ENCODE data around the gene AGPAT2. TPM values are rescaled to one million over a fixed set of nuclear protein-coding genes. Genes with fewer than 3 reads are reported as not detected.
"Not testable (repeated sequence)": the region's sequence is repeated elsewhere in the genome, so short reads cannot be mapped to it uniquely, and the experiment has no call there.

Gene AGPAT2
- total RNA-seq, 2 donors from 2014 or later, result 94.2 to 275 TPM

GRCh38 chr9:136714096-136714892, 27.0 kb upstream of the AGPAT2 start:
- intact Hi-C loops (cut with DNase I), result no loop called here
- H3K27me3 ChIP-seq, result no peaks in the 10 kb centered on the region
- H3K4me1 ChIP-seq, result peaks cover 25% of the 10 kb centered on the region

GRCh38 chr9:136713550-136713949, 26.3 kb upstream of the AGPAT2 start:
- Histone ChIP-seq H3K9me3 (no peaks in the 10 kb centered on the region), H3K4me1 (peaks cover 23% of the 10 kb centered on the region), H3K27me3 (no peaks in the 10 kb centered on the region), H3K4me3 (no peak overlapping the region), H3K27ac (peak overlapping the region in 1 of 4 donors; percentile 26), H3K36me3 (replicated peaks in 1 of 2; ENCODE audit: insufficient read depth in 1 of 2, low read depth in 2 of 2) (no peaks in the 10 kb centered on the region)
- intact Hi-C loops (cut with DNase I), result no loop called here
- TF ChIP-seq, protein P1, sequence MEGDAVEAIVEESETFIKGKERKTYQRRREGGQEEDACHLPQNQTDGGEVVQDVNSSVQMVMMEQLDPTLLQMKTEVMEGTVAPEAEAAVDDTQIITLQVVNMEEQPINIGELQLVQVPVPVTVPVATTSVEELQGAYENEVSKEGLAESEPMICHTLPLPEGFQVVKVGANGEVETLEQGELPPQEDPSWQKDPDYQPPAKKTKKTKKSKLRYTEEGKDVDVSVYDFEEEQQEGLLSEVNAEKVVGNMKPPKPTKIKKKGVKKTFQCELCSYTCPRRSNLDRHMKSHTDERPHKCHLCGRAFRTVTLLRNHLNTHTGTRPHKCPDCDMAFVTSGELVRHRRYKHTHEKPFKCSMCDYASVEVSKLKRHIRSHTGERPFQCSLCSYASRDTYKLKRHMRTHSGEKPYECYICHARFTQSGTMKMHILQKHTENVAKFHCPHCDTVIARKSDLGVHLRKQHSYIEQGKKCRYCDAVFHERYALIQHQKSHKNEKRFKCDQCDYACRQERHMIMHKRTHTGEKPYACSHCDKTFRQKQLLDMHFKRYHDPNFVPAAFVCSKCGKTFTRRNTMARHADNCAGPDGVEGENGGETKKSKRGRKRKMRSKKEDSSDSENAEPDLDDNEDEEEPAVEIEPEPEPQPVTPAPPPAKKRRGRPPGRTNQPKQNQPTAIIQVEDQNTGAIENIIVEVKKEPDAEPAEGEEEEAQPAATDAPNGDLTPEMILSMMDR (IDR thresholded peaks at IDR 0.05), result no peak
- TF ChIP-seq POLR2A (IDR thresholded peaks at IDR 0.05), result no peak
- WGBS, 2 donors, result 54 to 60% methylated on average over 1 to 8 of the region's 8 CpGs
- ATAC-seq, result no peak
- peak in 1 of 4 donors; percentile 38 for DNase-seq

More at GRCh38 chr9:136714096-136714892, 27.0 kb upstream of the AGPAT2 start:
- Histone ChIP-seq H3K27ac (peak overlapping the region in 2 of 4 donors; percentile 36 to 39), H3K4me3 (no peak overlapping the region), H3K36me3 (replicated peaks in 1 of 2; ENCODE audit: insufficient read depth in 1 of 2, low read depth in 2 of 2) (no peaks in the 10 kb centered on the region), H3K9me3 (no peaks in the 10 kb centered on the region)
- DNase-seq (no peak), ATAC-seq (peak; percentile 27)
- TF ChIP-seq, protein P1 (IDR thresholded peaks at IDR 0.05), result no peak
- TF ChIP-seq POLR2A (IDR thresholded peaks at IDR 0.05), result no peak
- WGBS, 2 donors, result 58 to 83% methylated on average over 14 to 17 of the region's 17 CpGs

- no peak for ATAC-seq
- H3K4me3 ChIP-seq, result peak overlapping the region; percentile 28 to 41
- H3K27me3 ChIP-seq, result no peaks in the 10 kb centered on the region
- 6% methylated on average over 56 of the region's 56 CpGs; no CpG with 5 or more reads in 1 of the 2 donors for WGBS, 2 donors
- H3K36me3 ChIP-seq (replicated peaks in 1 of 2; ENCODE audit: insufficient read depth in 1 of 2, low read depth in 2 of 2), result no peaks in the 10 kb centered on the region
- peaks cover 23% of the 10 kb centered on the region for H3K4me1 ChIP-seq
- DNase-seq, result no peak
- TF ChIP-seq, protein P1 (IDR thresholded peaks at IDR 0.05), result no peak
- no peak for TF ChIP-seq POLR2A (IDR thresholded peaks at IDR 0.05)
- intact Hi-C loops (cut with DNase I), result no loop called here
- peak overlapping the region in 2 of 4 donors; percentile 26 to 28 for H3K27ac ChIP-seq
- H3K9me3 ChIP-seq, result no peaks in the 10 kb centered on the region
Measured at GRCh38 chr9:136712690-136713544, 25.7 kb upstream of the AGPAT2 start.

GRCh38 chr9:136711751-136712689, 24.8 kb upstream of the AGPAT2 start, which contains the start of gene DIPK1B:
Gene DIPK1B, plus strand, starts transcription at chr9:136712572. Its CDS starts 94 bp downstream, at chr9:136712666.
- TF ChIP-seq, protein P1 (IDR thresholded peaks at IDR 0.05), result no peak
- no peak for TF ChIP-seq POLR2A (IDR thresholded peaks at IDR 0.05)
- H3K4me3 ChIP-seq, result peak within 1 kb of the TSS; percentile 28 to 41
- no peaks in the 10 kb centered on the region for H3K27me3 ChIP-seq
- H3K36me3 ChIP-seq (replicated peaks in 1 of 2; ENCODE audit: insufficient read depth in 1 of 2, low read depth in 2 of 2), result no peaks in the 10 kb centered on the region
- H3K4me1 ChIP-seq, result peaks cover 23% of the 10 kb centered on the region
- DNase-seq (peak in 2 of 4 donors; percentile 45 to 46), ATAC-seq (peak; percentile 30)
- H3K9me3 ChIP-seq, result no peaks in the 10 kb centered on the region
- intact Hi-C loops (cut with DNase I), result no loop called here
- peak within 1 kb of the TSS in 2 of 4 donors; percentile 26 to 28 for H3K27ac ChIP-seq
- 0 to 1% methylated on average over 6 to 104 of the region's 119 CpGs for WGBS, 2 donors

- H3K36me3 ChIP-seq (replicated peaks in 1 of 2; ENCODE audit: insufficient read depth in 1 of 2, low read depth in 2 of 2); intact Hi-C loops (cut with DNase I); H3K27me3 ChIP-seq; H3K4me3 ChIP-seq; H3K27ac ChIP-seq; H3K9me3 ChIP-seq: not testable (repeated sequence)
- peaks cover 23% of the 10 kb centered on the region for H3K4me1 ChIP-seq
- ATAC-seq (peak; percentile 18), DNase-seq (peak in 2 of 4 donors; percentile 29 to 40)
- WGBS, 2 donors, result 40 to 45% methylated on average over 4 of the region's 4 CpGs
Measured at GRCh38 chr9:136711219-136711648, 24.0 kb upstream of the AGPAT2 start.

All from body of pancreas (tissue), 4 donors.